ENCODE data around the gene MAP7. TPM values are rescaled to one million over a fixed set of nuclear protein-coding genes. Genes with fewer than 3 reads are reported as not detected.

Gene MAP7
- total and polyA plus RNA-seq, 4 donors = 3.2 to 17.5 (median 8.3) TPM

GRCh38 chr6:136318676-136319075 lies 231.5 kb downstream of the MAP7 start:
- Histone ChIP-seq H3K9me3 (ENCODE audit: control insufficient read depth in 4 of 4, low read length in 3 of 4) (no peaks in the 10 kb centered on the region), H3K9ac (ENCODE audit: low read depth in 1 of 2, low read length in 2 of 2) (no peak overlapping the region), H3K4me3 (ENCODE audit: low read depth in 1 of 3, low read length in 3 of 3) (no peak overlapping the region), H3K27me3 (ENCODE audit: control insufficient read depth in 4 of 4, insufficient read depth in 4 of 4, low read length in 3 of 4) (no peaks in the 10 kb centered on the region), H3K4me1 (ENCODE audit: control insufficient read depth in 4 of 4, insufficient read depth in 4 of 4, low read length in 3 of 4) (no peaks in the 10 kb centered on the region), H3K27ac (ENCODE audit: low read depth in 1 of 2, low read length in 2 of 2) (no peak overlapping the region), H3K36me3 (ENCODE audit: control insufficient read depth in 4 of 4, insufficient read depth in 3 of 4, low read depth in 1 of 4, low read length in 3 of 4) (no peaks in the 10 kb centered on the region)
- WGBS = 73% methylated on average over 4 of the region's 4 CpGs
- DNase-seq (ENCODE audit: low spot score) = no peak
- TF ChIP-seq GABPA (IDR thresholded peaks at IDR 0.05 in 1 of 2, conservative IDR thresholded peaks at IDR 0.05 in 1 of 2) (no peak), CTCF (IDR thresholded peaks at IDR 0.05; ENCODE audit: low read depth, low read length, missing input control) (no peak), RAD21 (IDR thresholded peaks at IDR 0.05) (no peak), RXRA (IDR thresholded peaks at IDR 0.05) (no peak), TAF1 (conservative IDR thresholded peaks at IDR 0.05) (no peak), ZBTB33 (IDR thresholded peaks at IDR 0.05) (no peak)

GRCh38 chr6:136317971-136318370 lies 232.3 kb downstream of the MAP7 start:
- no peaks in the 10 kb centered on the region for H3K9me3 ChIP-seq (ENCODE audit: control insufficient read depth in 4 of 4, low read length in 3 of 4)
- no peak overlapping the region for H3K9ac ChIP-seq (ENCODE audit: low read depth in 1 of 2, low read length in 2 of 2)
- no peaks in the 10 kb centered on the region for H3K4me1 ChIP-seq (ENCODE audit: control insufficient read depth in 4 of 4, insufficient read depth in 4 of 4, low read length in 3 of 4)
- H3K36me3 ChIP-seq (ENCODE audit: control insufficient read depth in 4 of 4, insufficient read depth in 3 of 4, low read depth in 1 of 4, low read length in 3 of 4) = no peaks in the 10 kb centered on the region
- H3K4me3 ChIP-seq (ENCODE audit: low read depth in 1 of 3, low read length in 3 of 3) = no peak overlapping the region
- no peaks in the 10 kb centered on the region for H3K27me3 ChIP-seq (ENCODE audit: control insufficient read depth in 4 of 4, insufficient read depth in 4 of 4, low read length in 3 of 4)
- no peak overlapping the region for H3K27ac ChIP-seq (ENCODE audit: low read depth in 1 of 2, low read length in 2 of 2)
- TF ChIP-seq ATF3 (IDR thresholded peaks at IDR 0.05) (no peak), ZBTB33 (IDR thresholded peaks at IDR 0.05) (no peak), CTCF (IDR thresholded peaks at IDR 0.05; ENCODE audit: low read depth, low read length, missing input control) (no peak), NR2F2 (IDR thresholded peaks at IDR 0.05) (no peak), HNF4G (IDR thresholded peaks at IDR 0.05) (no peak), REST (IDR thresholded peaks at IDR 0.05) (no peak), RXRA (IDR thresholded peaks at IDR 0.05) (no peak), JUND (IDR thresholded peaks at IDR 0.05) (no peak), HNF4A (conservative IDR thresholded peaks at IDR 0.05) (no peak), EGR1 (IDR thresholded peaks at IDR 0.05; ENCODE audit: low read depth in 2 of 2) (no peak)
- DNase-seq (ENCODE audit: low spot score) = no peak
- WGBS = 74% methylated on average over 6 of the region's 6 CpGs
